IMR-90 (cell line): Measurements from ENCODE around the gene DUS3L. TPM values are rescaled to one million over a fixed set of nuclear protein-coding genes. Genes with fewer than 3 reads are reported as not detected.

Experiments
- ATAC-seq: fragments of 200-7000 bp; cut with Tn5 transposase; 2 replicates; pipeline ENCODE4 v1.9.1; 2020; ENCODE audit warnings: low read depth, mild to moderate bottlenecking, moderate library complexity
- BruUV-seq: library from RNA; stranded (reverse); fragments of 400-500 nt; replicated peaks from 2 replicates; lab custom pipeline; 2021; lab: Mats Ljungman, UMichigan
- CTCF ChIA-PET: fragments of 300-600 bp; formaldehyde crosslinking; extraction: SDS; loops from one replicate; lab custom pipeline; 2021; ENCODE audit warnings: antibody characterized with exemption; lab: Yijun Ruan, JAX
- POLR2A ChIA-PET: fragments of 300-600 bp; sonication (Branson Sonifier 250); formaldehyde crosslinking; loops from one replicate; lab custom pipeline; 2022; ENCODE audit warnings: antibody characterized with exemption; ENCODE audit not compliant: unreplicated experiment; lab: Charles Lee
- DNase-seq: peaks from one replicate; pipeline ENCODE4 v3.0.0; 2013
- H2AFZ ChIP-seq: replicated peaks from 2 replicates; pipeline ENCODE3; 2013; ENCODE audit warnings: low read length, mild to moderate bottlenecking; ENCODE audit not compliant: poor library complexity
- H2AK5ac ChIP-seq: 2 replicates; pipeline ENCODE4 v1.6.1; 2013; ENCODE audit warnings: low read depth, low read length, inconsistent platforms
- H2AK9ac ChIP-seq: replicated peaks from 2 replicates; pipeline ENCODE3; 2013; ENCODE audit warnings: mild to moderate bottlenecking, low read depth, low read length, moderate library complexity; ENCODE audit not compliant: poor library complexity
- H2BK120ac ChIP-seq: 2 replicates; pipeline ENCODE4 v1.6.1; 2013; ENCODE audit warnings: low read depth, low read length, inconsistent platforms
- H2BK15ac ChIP-seq: 3 replicates; pipeline ENCODE4 v1.6.1; 2013; ENCODE audit warnings: low read depth, low read length, inconsistent platforms
- H2BK20ac ChIP-seq: 2 replicates; pipeline ENCODE4 v1.6.1; 2013; ENCODE audit warnings: low read depth, mild to moderate bottlenecking, inconsistent platforms, low read length, moderate library complexity
- H2BK5ac ChIP-seq: 2 replicates; pipeline ENCODE4 v1.6.1; 2013; ENCODE audit warnings: mild to moderate bottlenecking, low read depth, low read length, inconsistent platforms; ENCODE audit not compliant: poor library complexity, severe bottlenecking
- H3K14ac ChIP-seq: replicated peaks from 2 replicates; pipeline ENCODE4 v1.6.1; 2013; ENCODE audit warnings: low read depth, low read length, inconsistent platforms
- H3K18ac ChIP-seq: 2 replicates; pipeline ENCODE4 v1.6.1; 2013; ENCODE audit warnings: low read depth, low read length, control low read depth
- H3K23ac ChIP-seq: 2 replicates; pipeline ENCODE4 v1.6.1; 2013; ENCODE audit warnings: low read depth, low read length, inconsistent platforms
- H3K27ac ChIP-seq: 2 replicates; pipeline ENCODE4 v1.5.1; 2013; ENCODE audit warnings: mild to moderate bottlenecking, control low read depth, low read length; ENCODE audit not compliant: insufficient read depth
- H3K27me3 ChIP-seq: 2 replicates; pipeline ENCODE4 v1.6.1; 2013; ENCODE audit warnings: low read length; ENCODE audit not compliant: control insufficient read depth, insufficient read depth
- H3K36me3 ChIP-seq: 2 replicates; pipeline ENCODE4 v1.6.1; 2013; ENCODE audit warnings: low read length, mixed read lengths; ENCODE audit not compliant: control insufficient read depth, insufficient read depth
- H3K4ac ChIP-seq: 2 replicates; pipeline ENCODE4 v1.6.1; 2013; ENCODE audit warnings: low read depth, low read length, inconsistent platforms
- H3K4me1 ChIP-seq: 2 replicates; pipeline ENCODE4 v1.6.1; 2013; ENCODE audit warnings: low read length, mixed read lengths; ENCODE audit not compliant: control insufficient read depth, insufficient read depth
- H3K4me2 ChIP-seq: 2 replicates; pipeline ENCODE4 v1.6.1; 2013; ENCODE audit warnings: low read depth, mild to moderate bottlenecking, control low read depth, low read length, moderate library complexity
- H3K4me3 ChIP-seq: 2 replicates; pipeline ENCODE4 v1.5.1; 2013; ENCODE audit warnings: low read depth, mild to moderate bottlenecking, control low read depth, low read length, moderate library complexity; ENCODE audit not compliant: insufficient read depth
- H3K56ac ChIP-seq: 2 replicates; pipeline ENCODE4 v1.6.1; 2013; ENCODE audit warnings: low read length, inconsistent platforms; ENCODE audit not compliant: insufficient read depth; ENCODE audit errors: extremely low read depth
- H3K79me1 ChIP-seq, 2 experiments: 2 replicates each; pipeline ENCODE4 v1.6.1; 2013; ENCODE audit warnings: low read length in 2 of 2, inconsistent platforms in 1 of 2, low read depth in 1 of 2
- H3K9ac ChIP-seq: 2 replicates; pipeline ENCODE4 v1.6.1; 2013; ENCODE audit warnings: low read depth, low read length, control low read depth
- H3K9me1 ChIP-seq: 2 replicates; pipeline ENCODE4 v1.6.1; 2013; ENCODE audit warnings: low read length, inconsistent platforms; ENCODE audit not compliant: insufficient read depth
- H3K9me3 ChIP-seq: 2 replicates; pipeline ENCODE4 v1.6.1; 2013; ENCODE audit warnings: low read length; ENCODE audit not compliant: control insufficient read depth, insufficient read depth
- H4K20me1 ChIP-seq: 2 replicates; pipeline ENCODE4 v1.6.1; 2013; ENCODE audit warnings: low read length, inconsistent platforms; ENCODE audit not compliant: insufficient read depth
- H4K5ac ChIP-seq: 2 replicates; pipeline ENCODE4 v1.6.1; 2013; ENCODE audit warnings: mild to moderate bottlenecking, low read depth, low read length, control low read depth
- H4K8ac ChIP-seq, 2 experiments: 2 replicates each; pipeline ENCODE4 v1.6.1; 2013; ENCODE audit warnings: low read depth in 2 of 2, low read length in 2 of 2, control low read depth in 1 of 2, inconsistent platforms in 1 of 2
- H4K91ac ChIP-seq: 2 replicates; pipeline ENCODE4 v1.6.1; 2013; ENCODE audit warnings: low read depth, low read length, inconsistent platforms; ENCODE audit not compliant: insufficient read depth
- CHD1 ChIP-seq: IDR thresholded peaks from 2 replicates; pipeline ENCODE4 v1.6.1; 2012; ENCODE audit warnings: low read depth, low read length, improper control_type of control experiment
- CTCF ChIP-seq: conservative IDR thresholded peaks from 2 replicates; pipeline ENCODE4 v1.5.1; 2012; ENCODE audit warnings: mild to moderate bottlenecking, low read depth, low read length, improper control_type of control experiment
- FOS ChIP-seq: fragments of 150-350 bp; IDR thresholded peaks from 2 replicates; pipeline ENCODE4 v1.6.1; 2016; ENCODE audit warnings: low read depth, low read length
- MAFK ChIP-seq: IDR thresholded peaks from 2 replicates; pipeline ENCODE4 v1.6.1; 2012; ENCODE audit warnings: low read depth, low read length, improper control_type of control experiment
- MAZ ChIP-seq: IDR thresholded peaks from 2 replicates; pipeline ENCODE4 v1.6.1; 2012; ENCODE audit warnings: low read depth, mild to moderate bottlenecking, low read length, improper control_type of control experiment, moderate library complexity, borderline replicate concordance
- MXI1 ChIP-seq: IDR thresholded peaks from 2 replicates; pipeline ENCODE4 v1.6.1; 2012; ENCODE audit warnings: low read depth, mild to moderate bottlenecking, low read length, moderate library complexity, borderline replicate concordance
- NFE2L2 ChIP-seq: fragments of 150-350 bp; IDR thresholded peaks from 2 replicates; pipeline ENCODE4 v1.6.1; 2016; ENCODE audit warnings: low read depth, mild to moderate bottlenecking, low read length
- POLR2A ChIP-seq: IDR thresholded peaks from 2 replicates; pipeline ENCODE4 v1.6.1; 2012; ENCODE audit warnings: mild to moderate bottlenecking, low read depth, low read length
- RAD21 ChIP-seq: IDR thresholded peaks from 2 replicates; pipeline ENCODE4 v1.6.1; 2012; ENCODE audit warnings: low read length, improper control_type of control experiment
- RCOR1 ChIP-seq: IDR thresholded peaks from 2 replicates; pipeline ENCODE4 v1.6.1; 2012; ENCODE audit warnings: mild to moderate bottlenecking, low read length, improper control_type of control experiment; ENCODE audit not compliant: insufficient replicate concordance
- RFX5 ChIP-seq: IDR thresholded peaks from 2 replicates; pipeline ENCODE4 v1.8.0; 2012; ENCODE audit warnings: low read depth, mild to moderate bottlenecking, low read length, moderate library complexity
- SMC3 ChIP-seq: fragments of 150-350 bp; IDR thresholded peaks from 2 replicates; pipeline ENCODE4 v1.6.1; 2016; ENCODE audit warnings: low read depth, mild to moderate bottlenecking, antibody characterized with exemption, low read length, moderate library complexity
- WGBS, 2 experiments: methylation state at CpG; one replicate each; pipeline versions ENCODE4 v1.1.5 to v1.1.7; 2013; ENCODE audit warnings: missing lambda C conversion rate in 2 of 2; ENCODE audit not compliant: insufficient read length in 1 of 2; ENCODE audit errors: extremely low coverage in 2 of 2; 5-methylcytosine and 5-hydroxymethylcytosine counted together
- dilution Hi-C: fragments of 300-500 bp; cut with HindIII; formaldehyde crosslinking; loops from one replicate; pipeline ENCODE4 v1.14.3; 2018; ENCODE audit warnings: low sequenced_read_pairs; ENCODE audit not compliant: unreplicated experiment
- in situ Hi-C: fragments of 300-500 bp; cut with MboI; formaldehyde crosslinking; loops from 3 replicates; pipeline ENCODE4 v1.14.3; 2019; ENCODE audit warnings: low sequenced_read_pairs, inconsistent platforms, mixed read lengths
- intact Hi-C: fragments of 100-400 bp; cut with micrococcal nuclease; formaldehyde crosslinking; loops from 2 replicates; pipeline ENCODE4 v1.10.0; 2022
- polyA plus RNA-seq, 3 experiments: library from polyadenylated mRNA; depleted of rRNA; stranded (reverse); fragments of >200 nt; gene quantifications; 2 replicates each; pipeline ENCODE4 v1.2.3, GENCODE V29; 2012; ENCODE audit warnings: low replicate concordance in 1 of 3
- total RNA-seq: library from RNA; depleted of rRNA; stranded (reverse); fragments of >200 nt; gene quantifications from 2 replicates; pipeline ENCODE4 v1.2.3, GENCODE V29; 2012
- TF ChIP-seq, protein P1 (sequence below): fragments of 150-350 bp; IDR thresholded peaks from 2 replicates; pipeline ENCODE4 v1.6.1; 2017; ENCODE audit warnings: mild to moderate bottlenecking, antibody characterized with exemption, low read length, low read depth

DUS3L gene
- total and polyA plus RNA-seq, 2 of the 4 experiments (the other 2 are of a cell fraction) = 12.4 to 21.3 TPM

DNA sequence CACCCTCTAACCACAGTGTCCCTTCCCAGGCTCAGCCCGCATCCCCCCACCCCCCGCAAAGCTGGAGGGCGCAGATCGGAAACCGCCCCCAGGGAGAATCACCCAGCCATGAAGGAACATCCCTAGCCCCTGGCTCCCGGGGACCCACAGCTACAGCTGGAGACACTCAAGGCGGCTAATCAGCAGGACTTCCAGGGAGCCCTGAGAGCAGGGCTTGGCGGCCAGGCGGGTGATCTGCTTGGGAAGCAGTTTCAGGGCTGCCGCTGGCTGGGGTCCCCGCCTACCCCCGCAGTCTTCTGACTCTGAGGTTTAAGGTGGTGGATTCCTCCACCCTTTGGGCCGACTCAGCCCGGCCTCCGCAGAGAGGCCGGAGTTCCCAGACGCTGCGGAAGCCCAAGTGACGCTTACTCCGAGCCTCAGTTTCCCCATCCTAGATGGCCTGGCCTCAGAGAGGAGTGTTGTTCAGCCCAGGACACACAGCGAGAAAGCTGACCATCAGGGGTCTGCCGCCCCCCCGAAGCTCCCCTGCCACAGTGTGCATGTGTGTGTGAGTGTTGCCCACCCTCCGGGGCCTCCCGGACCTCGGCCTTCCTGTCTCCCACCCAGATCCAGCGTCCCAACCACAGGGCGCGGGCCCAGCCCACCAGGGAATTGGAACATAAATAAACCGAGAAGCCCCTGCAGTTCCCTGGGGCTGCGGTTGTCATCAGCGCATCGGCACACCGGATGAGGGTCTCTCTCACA, 38.8 kb upstream of the DUS3L start:
- H3K9ac ChIP-seq = no peak overlapping the region
- dilution Hi-C loops = no loop called here
- WGBS, 2 experiments = 29% methylated on average over 8 of the region's 34 CpGs; no CpG with 5 or more reads in 1 of the 2 experiments

More for the DNA sequence above, 38.8 kb upstream of the DUS3L start:
- CTCF ChIA-PET = no interaction called here
- Histone ChIP-seq H2BK120ac (0 out of 2 replicates have a peak overlapping the region, but pooled peaks have one; percentile 15), H4K20me1 (no peaks in the 10 kb centered on the region), H2AK9ac (no peak overlapping the region), H3K4me3 (no peak overlapping the region), H2AFZ (peak overlapping the region; percentile 21), H3K23ac (peak overlapping the region; percentile 82; the same call in 1 of the 2 replicates), H3K4me2 (no peak overlapping the region), H3K18ac (no peak overlapping the region), H4K91ac (no peak overlapping the region), H2BK5ac (no peak overlapping the region), H3K14ac (no peak overlapping the region), H3K9me1 (peaks cover 4% of the 10 kb centered on the region; the same call in 1 of the 2 replicates), H4K5ac (no peak overlapping the region), H3K27me3 (peaks cover 3% of the 10 kb centered on the region; the same call in 1 of the 2 replicates), H2BK15ac (no peak overlapping the region), H3K9me3 (no peaks in the 10 kb centered on the region), H2BK20ac (no peak overlapping the region), H3K4me1 (peaks cover 9% of the 10 kb centered on the region), H3K36me3 (no peaks in the 10 kb centered on the region), H4K8ac (peak overlapping the region in 1 of 2 experiments; percentile 99; a peak in 1 of 4 replicates), H3K4ac (peak overlapping the region; percentile 43; the same call in 1 of the 2 replicates), H3K56ac (no peak overlapping the region), H3K79me1 (peaks cover 0 to 6% of the 10 kb centered on the region in 2 experiments; a peak in 2 of 4 replicates), H3K27ac (no peak overlapping the region), H2AK5ac (peak overlapping the region; percentile 16; the same call in 1 of the 2 replicates)
- no peak for ATAC-seq
- no TSS peak for BruUV-seq
- no peak for TF ChIP-seq MXI1
- no peak for TF ChIP-seq RFX5
- no peak for TF ChIP-seq MAZ
- TF ChIP-seq, protein P1, sequence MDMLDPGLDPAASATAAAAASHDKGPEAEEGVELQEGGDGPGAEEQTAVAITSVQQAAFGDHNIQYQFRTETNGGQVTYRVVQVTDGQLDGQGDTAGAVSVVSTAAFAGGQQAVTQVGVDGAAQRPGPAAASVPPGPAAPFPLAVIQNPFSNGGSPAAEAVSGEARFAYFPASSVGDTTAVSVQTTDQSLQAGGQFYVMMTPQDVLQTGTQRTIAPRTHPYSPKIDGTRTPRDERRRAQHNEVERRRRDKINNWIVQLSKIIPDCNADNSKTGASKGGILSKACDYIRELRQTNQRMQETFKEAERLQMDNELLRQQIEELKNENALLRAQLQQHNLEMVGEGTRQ = no peak
- TF ChIP-seq RCOR1 = no peak
- no peak for TF ChIP-seq SMC3
- no peak for TF ChIP-seq MAFK
- TF ChIP-seq FOS = no peak
- TF ChIP-seq RAD21 = no peak
- no peak for TF ChIP-seq POLR2A
- TF ChIP-seq CTCF = no peak
- no peak for TF ChIP-seq CHD1
- TF ChIP-seq NFE2L2 = no peak
- intact Hi-C loops (loop anchor here (5.0 kb wide), 1 partner anchor 63 kb away; no protein-coding TSS in a partner anchor), in situ Hi-C loops (no loop called here)
- POLR2A ChIA-PET = interaction anchor here (0.6 kb wide), 1 partner anchor 108 kb away, joined by 4 read pairs; no protein-coding TSS in a partner anchor
- no peak for DNase-seq
